ENCODE results near the gene BAZ2B.

- TF ChIP-seq CTCF (IDR thresholded peaks at IDR 0.05; ENCODE audit: poor library complexity, severe bottlenecking), result no peak
- TF ChIP-seq TAF1 (IDR thresholded peaks at IDR 0.05; ENCODE audit: low read depth), result no peak
- no peak for TF ChIP-seq EZH2 (IDR thresholded peaks at IDR 0.05; ENCODE audit: borderline replicate concordance, insufficient read depth, low read length, poor library complexity, severe bottlenecking)
- TF ChIP-seq POLR2AphosphoS5 (IDR thresholded peaks at IDR 0.05), result no peak
- TF ChIP-seq RAD21 (conservative IDR thresholded peaks at IDR 0.05), result no peak
- no peak for TF ChIP-seq REST (IDR thresholded peaks at IDR 0.05; ENCODE audit: borderline replicate concordance)
- no peak for TF ChIP-seq EP300 (conservative IDR thresholded peaks at IDR 0.05; ENCODE audit: poor library complexity, severe bottlenecking)
- no peak for TF ChIP-seq MXI1 (conservative IDR thresholded peaks at IDR 0.05; ENCODE audit: poor library complexity, severe bottlenecking)
Observed at GRCh38 chr2:159439421-159439820, 176.9 kb downstream of the BAZ2B start.
